CD4-positive, CD25-positive, alpha-beta regulatory T cell (primary cell): ENCODE data around the gene DQX1. TPM values are rescaled to one million over a fixed set of nuclear protein-coding genes. Genes with fewer than 3 reads are reported as not detected.
A peak's percentile ranks its signal among the peaks of the same experiment; 100 is the strongest.

ENCODE experiments used
- ATAC-seq, 2 donors: fragments of 150-1000 bp; cut with Tn5 transposase; one replicate each; pipeline ENCODE4 v1.10.0; 2021; ENCODE audit warnings: low read depth in 2 of 2, moderate number of reproducible peaks in 2 of 2, moderate library complexity in 1 of 2
- DNase-seq, 3 donors: peaks; one replicate each; pipeline versions ENCODE4 v3.0.0 to v3.0.0-alpha.2; 2012 to 2022; ENCODE audit warnings: mixed read lengths in 1 of 3
- H3K27ac ChIP-seq: one replicate; pipeline ENCODE4 v1.7.0; 2013; ENCODE audit warnings: mild to moderate bottlenecking, low read length; ENCODE audit not compliant: insufficient read depth, poor library complexity, severe bottlenecking
- H3K27me3 ChIP-seq: one replicate; pipeline ENCODE4 v1.7.0; 2013; ENCODE audit warnings: low read length; ENCODE audit not compliant: control insufficient read depth, insufficient read depth
- H3K36me3 ChIP-seq: one replicate; pipeline ENCODE4 v1.7.0; 2013; ENCODE audit warnings: mild to moderate bottlenecking, low read length, moderate library complexity; ENCODE audit not compliant: control insufficient read depth, insufficient read depth
- H3K4me1 ChIP-seq: 2 replicates; pipeline ENCODE4 v1.7.0; 2013; ENCODE audit warnings: mild to moderate bottlenecking, low read length; ENCODE audit not compliant: insufficient read depth, control insufficient read depth, poor library complexity, severe bottlenecking
- H3K4me3 ChIP-seq: one replicate; pipeline ENCODE4 v1.7.0; 2013; ENCODE audit warnings: low read depth, mild to moderate bottlenecking, low read length, moderate library complexity
- H3K9me3 ChIP-seq, 2 experiments: 1 replicate in 1 of 2; 2 replicates in 1 of 2; pipeline ENCODE4 v1.7.0; 2013; ENCODE audit warnings: low read length in 2 of 2, mild to moderate bottlenecking in 1 of 2, moderate library complexity in 1 of 2; ENCODE audit not compliant: control insufficient read depth in 2 of 2
- H3K27ac Mint-ChIP-seq, 3 donors: one replicate each; pipeline ENCODE4 v1.8.0; 2020 to 2022; ENCODE audit warnings: mild to moderate bottlenecking in 3 of 3, mixed read lengths in 3 of 3, moderate library complexity in 2 of 3
- H3K27me3 Mint-ChIP-seq: one replicate; pipeline ENCODE4 v1.8.0; 2022; ENCODE audit warnings: mild to moderate bottlenecking, mixed read lengths
- H3K36me3 Mint-ChIP-seq: one replicate; pipeline ENCODE4 v1.8.0; 2020; ENCODE audit warnings: mixed read lengths
- H3K4me1 Mint-ChIP-seq, 4 donors: one replicate each; pipeline ENCODE4 v1.8.0; 2020 to 2022; ENCODE audit warnings: mixed read lengths in 4 of 4, mild to moderate bottlenecking in 1 of 4
- H3K4me3 Mint-ChIP-seq, 4 donors: one replicate each; pipeline ENCODE4 v1.8.0; 2020 to 2022; ENCODE audit warnings: mild to moderate bottlenecking in 4 of 4, mixed read lengths in 4 of 4, moderate library complexity in 3 of 4
- H3K9me3 Mint-ChIP-seq, 7 donors: one replicate each; pipeline ENCODE4 v1.8.0; 2020 to 2022; ENCODE audit warnings: mixed read lengths in 7 of 7, mild to moderate bottlenecking in 3 of 7, moderate library complexity in 2 of 7
- polyA plus RNA-seq, 4 donors: library from polyadenylated mRNA; unstranded; fragments of 300-500 nt; fragmentation: Illumina TruSeq; gene quantifications; one replicate each; pipeline ENCODE4 v1.2.3, GENCODE V29; 2021
- total RNA-seq: library from RNA; stranded (reverse); gene quantifications from one replicate; pipeline ENCODE4 v1.2.3, GENCODE V29; 2022

DQX1 gene
- total and polyA plus RNA-seq, 5 donors from 2014 or later: 0.15 TPM; not detected in 4

GRCh38 chr2:74546004-74546403, 20.0 kb upstream of the DQX1 start:
- H3K4me1 ChIP-seq: peaks cover 13% of the 10 kb centered on the region
- peaks cover 0 to 2% (median 0%) of the 10 kb centered on the region in 7 donors for H3K9me3 Mint-ChIP-seq
- DNase-seq: no peak
- H3K27ac ChIP-seq: no peak overlapping the region
- no peaks in the 10 kb centered on the region for H3K36me3 ChIP-seq
- no peaks in the 10 kb centered on the region for H3K9me3 ChIP-seq
- H3K4me1 Mint-ChIP-seq: peaks cover 5 to 14% (median 7%) of the 10 kb centered on the region in 4 donors
- no peak for ATAC-seq
- no peak overlapping the region for H3K27ac Mint-ChIP-seq
- peaks cover 35% of the 10 kb centered on the region for H3K27me3 ChIP-seq
- H3K4me3 Mint-ChIP-seq: no peak overlapping the region
- no peak overlapping the region for H3K4me3 ChIP-seq
- peaks cover 58% of the 10 kb centered on the region for H3K27me3 Mint-ChIP-seq
- H3K36me3 Mint-ChIP-seq: no peaks in the 10 kb centered on the region

- DNase-seq: peak in 1 of 3 donors; percentile 35
- Mint-ChIP-seq H3K4me1 (peaks cover 5 to 13% (median 7%) of the 10 kb centered on the region in 4 donors), H3K4me3 (peak overlapping the region in 1 of 4 donors; percentile 40), H3K9me3 (peaks cover 0 to 2% (median 0%) of the 10 kb centered on the region in 7 donors), H3K27me3 (peaks cover 49% of the 10 kb centered on the region), H3K36me3 (no peaks in the 10 kb centered on the region), H3K27ac (no peak overlapping the region)
- H3K27me3 ChIP-seq: peaks cover 30% of the 10 kb centered on the region
- no peak overlapping the region for H3K27ac ChIP-seq
- no peaks in the 10 kb centered on the region for H3K9me3 ChIP-seq
- no peak overlapping the region for H3K4me3 ChIP-seq
- peaks cover 13% of the 10 kb centered on the region for H3K4me1 ChIP-seq
- no peaks in the 10 kb centered on the region for H3K36me3 ChIP-seq
- ATAC-seq: no peak
Observed at GRCh38 chr2:74544634-74545033, 18.6 kb upstream of the DQX1 start.

- Histone ChIP-seq H3K4me1 (no peaks in the 10 kb centered on the region), H3K27me3 (peaks cover 29% of the 10 kb centered on the region), H3K36me3 (no peaks in the 10 kb centered on the region), H3K9me3 (no peaks in the 10 kb centered on the region), H3K4me3 (no peak overlapping the region), H3K27ac (no peak overlapping the region)
- Mint-ChIP-seq H3K4me1 (peaks cover 0 to 2% (median under 1%) of the 10 kb centered on the region in 4 donors), H3K27ac (no peak overlapping the region), H3K27me3 (peaks cover 50% of the 10 kb centered on the region), H3K9me3 (peaks cover 0 to 2% (median 0%) of the 10 kb centered on the region in 7 donors), H3K4me3 (no peak overlapping the region), H3K36me3 (no peaks in the 10 kb centered on the region)
- DNase-seq (no peak), ATAC-seq (no peak)
Observed at GRCh38 chr2:74542978-74543377, 16.9 kb upstream of the DQX1 start.

GRCh38 chr2:74540291-74540690, 14.3 kb upstream of the DQX1 start:
- no peaks in the 10 kb centered on the region for H3K4me1 Mint-ChIP-seq
- ATAC-seq (no peak), DNase-seq (no peak)
- H3K36me3 Mint-ChIP-seq: no peaks in the 10 kb centered on the region
- no peak overlapping the region for H3K4me3 Mint-ChIP-seq
- H3K27me3 Mint-ChIP-seq: peaks cover 32% of the 10 kb centered on the region
- H3K9me3 Mint-ChIP-seq: peaks cover 0 to 2% (median 0%) of the 10 kb centered on the region in 7 donors
- Histone ChIP-seq H3K9me3 (no peaks in the 10 kb centered on the region), H3K36me3 (no peaks in the 10 kb centered on the region), H3K27me3 (peaks cover 28% of the 10 kb centered on the region), H3K4me3 (no peak overlapping the region), H3K4me1 (no peaks in the 10 kb centered on the region), H3K27ac (no peak overlapping the region)
- H3K27ac Mint-ChIP-seq: no peak overlapping the region

- peaks cover 26% of the 10 kb centered on the region for H3K27me3 Mint-ChIP-seq
- no peak overlapping the region for H3K4me3 ChIP-seq
Observed at GRCh38 chr2:74538881-74539339, 12.9 kb upstream of the DQX1 start.

GRCh38 chr2:74537140-74537539, 11.1 kb upstream of the DQX1 start:
- Histone ChIP-seq H3K4me1 (no peaks in the 10 kb centered on the region), H3K4me3 (no peak overlapping the region), H3K36me3 (no peaks in the 10 kb centered on the region), H3K27me3 (peaks cover 19% of the 10 kb centered on the region), H3K27ac (no peak overlapping the region), H3K9me3 (no peaks in the 10 kb centered on the region)
- H3K27ac Mint-ChIP-seq: no peak overlapping the region
- no peak overlapping the region for H3K4me3 Mint-ChIP-seq
- no peak for ATAC-seq
- peaks cover 8% of the 10 kb centered on the region for H3K36me3 Mint-ChIP-seq
- H3K27me3 Mint-ChIP-seq: peaks cover 19% of the 10 kb centered on the region
- H3K9me3 Mint-ChIP-seq: no peaks in the 10 kb centered on the region
- no peak for DNase-seq
- H3K4me1 Mint-ChIP-seq: peaks cover 3 to 4% (median 3%) of the 10 kb centered on the region in 4 donors

More at GRCh38 chr2:74538881-74539339, 12.9 kb upstream of the DQX1 start:
- Mint-ChIP-seq H3K27ac (no peak overlapping the region), H3K36me3 (no peaks in the 10 kb centered on the region), H3K9me3 (peaks cover 0 to 2% (median 0%) of the 10 kb centered on the region in 7 donors), H3K4me3 (no peak overlapping the region), H3K4me1 (no peaks in the 10 kb centered on the region)
- no peak overlapping the region for H3K27ac ChIP-seq
- no peaks in the 10 kb centered on the region for H3K9me3 ChIP-seq
- ATAC-seq (no peak), DNase-seq (no peak)
- no peaks in the 10 kb centered on the region for H3K4me1 ChIP-seq
- no peaks in the 10 kb centered on the region for H3K36me3 ChIP-seq
- H3K27me3 ChIP-seq: peaks cover 23% of the 10 kb centered on the region

- Mint-ChIP-seq H3K36me3 (peaks cover 10% of the 10 kb centered on the region), H3K4me3 (no peak overlapping the region), H3K27me3 (peaks cover 19% of the 10 kb centered on the region), H3K27ac (no peak overlapping the region), H3K9me3 (no peaks in the 10 kb centered on the region), H3K4me1 (peaks cover 7 to 11% (median 9%) of the 10 kb centered on the region in 4 donors)
- Histone ChIP-seq H3K9me3 (no peaks in the 10 kb centered on the region), H3K4me1 (peaks cover 5% of the 10 kb centered on the region), H3K36me3 (no peaks in the 10 kb centered on the region), H3K4me3 (no peak overlapping the region), H3K27ac (no peak overlapping the region), H3K27me3 (peaks cover 19% of the 10 kb centered on the region)
- ATAC-seq: no peak
- no peak for DNase-seq
Observed at GRCh38 chr2:74536166-74536950, 10.3 kb upstream of the DQX1 start.
